C4-2B (cell line): ENCODE measurements around the gene KCNE1.

Experiments used
- CTCF ChIP-seq: fragments of 450-650 bp; conservative IDR thresholded peaks from 2 replicates; pipeline ENCODE4 v1.5.1; 2017; ENCODE audit warnings: mild to moderate bottlenecking
- ZFX ChIP-seq: fragments of 450-650 bp; IDR thresholded peaks from 2 replicates; pipeline ENCODE4 v1.6.1; 2017

GRCh38 chr21:34545079-34545884, 33.3 kb upstream of the KCNE1 start:
- TF ChIP-seq CTCF (no peak), ZFX (no peak)
